Keratinocyte (primary cell): ENCODE measurements around the gene B4GALT2. TPM values are rescaled to one million over a fixed set of nuclear protein-coding genes. Genes with fewer than 3 reads are reported as not detected.
A peak's percentile ranks its signal among the peaks of the same experiment; 100 is the strongest.

Experiments
- DNase-seq: peaks from one replicate; pipeline ENCODE4 v3.0.0-alpha.2; 2011; ENCODE audit warnings: low read depth, missing footprints, low spot score
- FAIRE-seq: peaks from 2 replicates; lab custom pipeline; 2011; peaks lifted over from hg19 to GRCh38; lab: Jason Lieb, UNC
- H2AFZ ChIP-seq: 2 replicates; pipeline ENCODE4 v1.6.0; 2012; ENCODE audit warnings: low read length, control low read depth, inconsistent platforms; ENCODE audit not compliant: control insufficient read depth
- H3K27ac ChIP-seq: 2 replicates; pipeline ENCODE4 v1.5.1; 2011; ENCODE audit warnings: low read length; ENCODE audit not compliant: control insufficient read depth, insufficient read depth
- H3K27me3 ChIP-seq: 3 replicates; pipeline ENCODE4 v1.6.0; 2011; ENCODE audit warnings: low read length; ENCODE audit not compliant: control insufficient read depth, insufficient read depth; ENCODE audit errors: extremely low read depth
- H3K36me3 ChIP-seq, 2 experiments: 2 replicates in 1 of 2; 3 replicates in 1 of 2; pipeline ENCODE4 v1.5.1; 2011; ENCODE audit warnings: low read length in 2 of 2, mild to moderate bottlenecking in 1 of 2; ENCODE audit not compliant: control insufficient read depth in 2 of 2, insufficient read depth in 2 of 2; ENCODE audit errors: extremely low read depth in 1 of 2
- H3K4me1 ChIP-seq: 3 replicates; pipeline ENCODE4 v1.5.1; 2011; ENCODE audit warnings: low read length; ENCODE audit not compliant: control insufficient read depth, insufficient read depth; ENCODE audit errors: extremely low read depth
- H3K4me2 ChIP-seq: 3 replicates; pipeline ENCODE4 v1.6.0; 2011; ENCODE audit warnings: low read depth, low read length; ENCODE audit not compliant: control insufficient read depth, insufficient read depth; ENCODE audit errors: extremely low read depth
- H3K4me3 ChIP-seq, 3 experiments: fragments of 200-600 bp in 1 of 3; sonication (generic) in 1 of 3; 2 replicates in 2 of 3; 3 replicates in 1 of 3; pipeline ENCODE4 v1.5.1; 2011 to 2016; ENCODE audit warnings: low read length in 3 of 3, mild to moderate bottlenecking in 3 of 3, control low read depth in 2 of 3, inconsistent platforms in 1 of 3, low read depth in 1 of 3, mixed read lengths in 1 of 3, mixed run types in 1 of 3, moderate library complexity in 1 of 3; ENCODE audit not compliant: control insufficient read depth in 2 of 3, insufficient read depth in 2 of 3; ENCODE audit errors: extremely low read depth in 1 of 3
- H3K79me2 ChIP-seq: 2 replicates; pipeline ENCODE4 v1.6.0; 2012; ENCODE audit warnings: low read length; ENCODE audit not compliant: control insufficient read depth, insufficient read depth
- H3K9ac ChIP-seq: 3 replicates; pipeline ENCODE4 v1.6.0; 2011; ENCODE audit warnings: low read length; ENCODE audit not compliant: control insufficient read depth, insufficient read depth; ENCODE audit errors: extremely low read depth
- H3K9me1 ChIP-seq: 3 replicates; pipeline ENCODE4 v1.6.0; 2011; ENCODE audit warnings: low read length; ENCODE audit not compliant: control insufficient read depth, insufficient read depth; ENCODE audit errors: extremely low read depth
- H3K9me3 ChIP-seq: 2 replicates; pipeline ENCODE4 v1.5.1; 2012; ENCODE audit warnings: low read depth, low read length; ENCODE audit not compliant: control insufficient read depth
- H4K20me1 ChIP-seq: 3 replicates; pipeline ENCODE4 v1.6.0; 2011; ENCODE audit warnings: low read length; ENCODE audit not compliant: control insufficient read depth, insufficient read depth; ENCODE audit errors: extremely low read depth
- CTCF ChIP-seq, 3 experiments: IDR thresholded peaks in 1 of 3; conservative IDR thresholded peaks in 1 of 3; optimal IDR thresholded peaks in 1 of 3; 2 replicates in 2 of 3; 3 replicates in 1 of 3; pipeline versions ENCODE3 to v1.5.1; 2011; ENCODE audit warnings: low read length in 3 of 3, mild to moderate bottlenecking in 3 of 3, moderate library complexity in 2 of 3, control low read depth in 1 of 3, inconsistent platforms in 1 of 3; ENCODE audit not compliant: insufficient read depth in 2 of 3; ENCODE audit errors: extremely low read depth in 1 of 3
- EZH2 ChIP-seq: IDR thresholded peaks from one replicate; pipeline ENCODE4 v1.6.1; 2012; ENCODE audit warnings: inconsistent platforms, mild to moderate bottlenecking, low read length, moderate library complexity
- dilution Hi-C: fragments of 300-500 bp; cut with MboI; formaldehyde crosslinking; loops from one replicate; pipeline ENCODE4 v1.7.0; 2020; ENCODE audit warnings: low sequenced_read_pairs; ENCODE audit not compliant: extremely low pct_ligation_motif_present
- polyA minus RNA-seq, 3 experiments: library from RNA; depleted of rRNA, polyadenylated mRNA; stranded (reverse); fragments of >200 nt; gene quantifications; 1 replicate in 1 of 3; 2 replicates in 1 of 3; 3 replicates in 1 of 3; pipeline ENCODE4 v1.2.3, GENCODE V29; 2011
- polyA plus RNA-seq, 5 experiments: library from polyadenylated mRNA; depleted of rRNA in 3 of 5; stranded (reverse) in 3 of 5; stranded (forward) in 1 of 5; unstranded in 1 of 5; fragments of >200 nt; gene quantifications; 1 replicate in 1 of 5; 2 replicates in 3 of 5; 3 replicates in 1 of 5; pipeline versions ENCODE4 v1.2.1 to v1.2.3, GENCODE V29; 2011 to 2012; ENCODE audit warnings: missing spikeins in 2 of 5, low read depth in 1 of 5, low replicate concordance in 1 of 5

Gene B4GALT2
- polyA plus RNA-seq = 39.6 to 60.7 TPM (median 50.4 TPM) in 3 replicates
- polyA plus RNA-seq (2011; ENCODE audit: low read depth) = 10.2 TPM
- 28.8 and 65.0 TPM in 2 replicates for polyA plus RNA-seq (2011; cell fraction: cytosol; rRNA removed)
- 25.2 and 34.4 TPM in 2 replicates for polyA plus RNA-seq (2011; cell fraction: nucleus; rRNA removed)
- polyA plus RNA-seq (2012; ENCODE audit: low replicate concordance) = 39.3 and 79.8 TPM in 2 replicates
- polyA minus RNA-seq = 43.2 to 116 TPM (median 55.0 TPM) in 3 replicates
- polyA minus RNA-seq (2011; cell fraction: cytosol; rRNA and poly(A)+ RNA removed) = 108 TPM
- polyA minus RNA-seq (2011; cell fraction: nucleus; rRNA and poly(A)+ RNA removed) = 21.2 and 21.3 TPM in 2 replicates

- TF ChIP-seq EZH2 (no peak), CTCF (optimal IDR thresholded peaks at IDR 0.05 in 1 of 3, IDR thresholded peaks at IDR 0.05 in 1 of 3, conservative IDR thresholded peaks at IDR 0.05 in 1 of 3; ENCODE audit: extremely low read depth in 1 of 3, insufficient read depth in 2 of 3, low read length in 3 of 3) (no peak)
- Histone ChIP-seq H3K4me1 (peaks cover 46% of the 10 kb centered on the region), H3K36me3 (peaks cover 23 to 28% of the 10 kb centered on the region in 2 experiments), H3K9me1 (no peaks in the 10 kb centered on the region), H2AFZ (peak within 1 kb of the TSS; percentile 10), H3K27me3 (no peaks in the 10 kb centered on the region), H3K27ac (peak within 1 kb of the TSS; percentile 92), H3K4me2 (peak within 1 kb of the TSS; percentile 83), H4K20me1 (no peaks in the 10 kb centered on the region), H3K4me3 (peak within 1 kb of the TSS; percentile 51 to 74 (median 73)), H3K9me3 (no peaks in the 10 kb centered on the region), H3K9ac (peak within 1 kb of the TSS; percentile 94), H3K79me2 (peaks cover 63% of the 10 kb centered on the region)
- dilution Hi-C loops = no loop called here
- DNase-seq (no peak), FAIRE-seq (no peak)
Observed at GRCh38 chr1:43978551-43979260, at the start of gene B4GALT2. Gene B4GALT2, plus strand, starts transcription at chr1:43979210. Its CDS starts 1,951 bp downstream, at chr1:43981161.

GRCh38 chr1:43930168-43930948 lies 48.7 kb upstream of the B4GALT2 start:
- H3K79me2 ChIP-seq = peaks cover 20% of the 10 kb centered on the region
- H3K27ac ChIP-seq = peak overlapping the region; percentile 81
- FAIRE-seq (peak; percentile 90), DNase-seq (no peak)
- peaks cover 7 to 20% of the 10 kb centered on the region in 2 experiments for H3K36me3 ChIP-seq
- dilution Hi-C loops = loop anchor here (25.0 kb wide), 2 partner anchors 93 to 218 kb away; partner anchors contain the start of gene ST3GAL3
- H3K9me1 ChIP-seq = no peaks in the 10 kb centered on the region
- peak overlapping the region; percentile 71 for H3K4me2 ChIP-seq
- no peak for TF ChIP-seq EZH2
- peak in 2 of 3 experiments; percentile 48 to 70 for TF ChIP-seq CTCF (optimal IDR thresholded peaks at IDR 0.05 in 1 of 3, IDR thresholded peaks at IDR 0.05 in 1 of 3, conservative IDR thresholded peaks at IDR 0.05 in 1 of 3; ENCODE audit: extremely low read depth in 1 of 3, insufficient read depth in 2 of 3, low read length in 3 of 3)
- no peak overlapping the region for H2AFZ ChIP-seq
- H3K4me1 ChIP-seq = peaks cover 57% of the 10 kb centered on the region
- H3K4me3 ChIP-seq = no peak overlapping the region
- no peaks in the 10 kb centered on the region for H3K27me3 ChIP-seq
- H3K9ac ChIP-seq = peak overlapping the region; percentile 30
- no peaks in the 10 kb centered on the region for H4K20me1 ChIP-seq
- H3K9me3 ChIP-seq = no peaks in the 10 kb centered on the region
